Measurements from ENCODE around the gene KDM5A. TPM values are rescaled to one million over a fixed set of nuclear protein-coding genes. Genes with fewer than 3 reads are reported as not detected.
"Not testable (repeated sequence)": the region's sequence is repeated elsewhere in the genome, so short reads cannot be mapped to it uniquely, and the experiment has no call there.

Gene KDM5A
- total RNA-seq (2014; rRNA removed; shearing (Covaris generic)) (41.6 and 48.3 TPM in 2 replicates), polyA plus RNA-seq (2016; fragmentation: Nextera tagmentation; extraction: Ambion mirVana) (36.8 and 47.1 TPM in 2 replicates)
- long read RNA-seq, partial matches to known transcripts, result 12 of 13 reads
- long read RNA-seq, other reads (novel, unspliced or antisense), result 1 of 13 reads

DNA sequence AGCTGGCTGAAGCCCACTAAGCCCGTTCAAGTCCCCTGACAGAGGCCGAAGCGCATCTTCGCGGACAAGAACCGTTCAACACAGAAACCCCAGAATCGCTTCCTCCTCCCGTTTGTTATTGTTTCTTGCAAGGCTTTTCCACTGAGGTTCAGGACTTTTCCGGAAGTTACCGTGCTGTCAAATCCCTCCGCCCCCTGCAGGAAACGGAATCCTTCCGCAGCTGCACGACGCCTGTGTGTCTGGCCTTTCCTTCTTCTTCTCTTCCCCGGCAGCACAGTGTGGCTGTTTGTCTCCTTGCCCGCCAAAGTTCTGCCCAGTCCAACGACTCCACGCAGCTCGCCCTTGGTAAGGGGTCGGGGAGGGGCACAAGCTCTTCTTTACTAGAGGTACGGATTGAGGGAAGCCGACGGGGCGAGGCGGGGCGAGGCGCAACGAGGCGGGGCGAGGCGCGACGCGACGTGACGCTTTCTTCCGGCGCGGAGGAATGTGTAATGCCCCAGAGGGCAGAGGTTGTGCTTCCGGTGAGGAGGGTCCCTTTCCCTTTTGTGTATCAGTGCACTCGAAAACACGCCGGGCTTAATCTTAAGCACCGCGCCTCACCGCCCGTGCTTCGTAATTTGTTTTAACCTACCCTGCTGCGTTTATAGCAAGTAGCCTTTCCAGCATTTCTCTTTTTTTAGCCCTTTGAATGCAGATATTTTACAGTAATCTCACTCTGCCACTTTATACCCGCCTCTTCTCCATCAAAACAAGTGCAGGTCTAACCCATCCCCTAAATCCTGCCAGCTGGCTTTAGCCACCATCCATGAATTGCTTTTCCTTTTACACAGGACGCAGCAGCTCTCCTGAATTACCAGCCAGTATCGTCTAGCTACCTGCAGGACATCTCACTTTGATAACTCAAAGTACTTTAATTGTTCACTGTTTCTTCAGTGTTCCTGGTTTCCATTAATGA, at the start of gene KDM5A:
Gene KDM5A, minus strand, starts transcription at position 179 of the 955 bp plus-strand sequence. CDS start 229 bp downstream, outside the sequence.
- Histone ChIP-seq H3K36me3 (ENCODE audit: insufficient read depth) (peaks cover 4% of the 10 kb centered on the region; the same call in 1 of the 2 replicates), H3K9me2 (ENCODE audit: insufficient read depth) (no peaks in the 10 kb centered on the region), H3K27me3 (ENCODE audit: insufficient read depth) (no peaks in the 10 kb centered on the region), H4K20me1 (replicated peaks; ENCODE audit: insufficient read depth) (no peaks in the 10 kb centered on the region; the same call in 1 of the 2 replicates), H2AFZ (peak within 1 kb of the TSS; percentile 98), H3K4me1 (ENCODE audit: insufficient read depth) (peaks cover 8% of the 10 kb centered on the region; the same call in 1 of the 2 replicates), H3K27ac (ENCODE audit: low read depth) (peak within 1 kb of the TSS; percentile 99), H3K79me2 (replicated peaks; ENCODE audit: insufficient read depth) (peaks cover 43% of the 10 kb centered on the region), H3F3A (replicated peaks; ENCODE audit: low read depth) (no peaks in the 10 kb centered on the region), H3K4me2 (peak within 1 kb of the TSS; percentile 99), H3K4me3 (peak within 1 kb of the TSS; percentile 95)
- Mint-ChIP-seq H3K9me3 (no peaks in the 10 kb centered on the region; the same call in 2 of the 3 replicates), H3K27ac (peak within 1 kb of the TSS; percentile 99), H3K27me3 (ENCODE audit: insufficient read depth, low read depth, poor library complexity) (peaks cover 9% of the 10 kb centered on the region), H3K4me1 (peaks cover 12% of the 10 kb centered on the region), H3K36me3 (ENCODE audit: low read depth) (peaks cover 14% of the 10 kb centered on the region), H3K4me3 (peak within 1 kb of the TSS; percentile 94)
- DNase-seq (ENCODE audit: low spot score) (peak; percentile 97), ATAC-seq (peak; percentile 95)
- TF ChIP-seq CREB1 (CRISPR knock-in tag; IDR thresholded peaks at IDR 0.05; ENCODE audit: low read depth), result peak; percentile 96
- no peak for TF ChIP-seq STAT1 (IDR thresholded peaks at IDR 0.05; ENCODE audit: unreplicated experiment)
- no peak for TF ChIP-seq ZNF114 (CRISPR knock-in tag; IDR thresholded peaks at IDR 0.05)
- peak; percentile 82 for TF ChIP-seq POLR2AphosphoS5 (IDR thresholded peaks at IDR 0.05; ENCODE audit: low read depth)
- TF ChIP-seq, protein P1, sequence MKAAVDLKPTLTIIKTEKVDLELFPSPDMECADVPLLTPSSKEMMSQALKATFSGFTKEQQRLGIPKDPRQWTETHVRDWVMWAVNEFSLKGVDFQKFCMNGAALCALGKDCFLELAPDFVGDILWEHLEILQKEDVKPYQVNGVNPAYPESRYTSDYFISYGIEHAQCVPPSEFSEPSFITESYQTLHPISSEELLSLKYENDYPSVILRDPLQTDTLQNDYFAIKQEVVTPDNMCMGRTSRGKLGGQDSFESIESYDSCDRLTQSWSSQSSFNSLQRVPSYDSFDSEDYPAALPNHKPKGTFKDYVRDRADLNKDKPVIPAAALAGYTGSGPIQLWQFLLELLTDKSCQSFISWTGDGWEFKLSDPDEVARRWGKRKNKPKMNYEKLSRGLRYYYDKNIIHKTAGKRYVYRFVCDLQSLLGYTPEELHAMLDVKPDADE (IDR thresholded peaks at IDR 0.05), result peak; percentile 87

DNA sequence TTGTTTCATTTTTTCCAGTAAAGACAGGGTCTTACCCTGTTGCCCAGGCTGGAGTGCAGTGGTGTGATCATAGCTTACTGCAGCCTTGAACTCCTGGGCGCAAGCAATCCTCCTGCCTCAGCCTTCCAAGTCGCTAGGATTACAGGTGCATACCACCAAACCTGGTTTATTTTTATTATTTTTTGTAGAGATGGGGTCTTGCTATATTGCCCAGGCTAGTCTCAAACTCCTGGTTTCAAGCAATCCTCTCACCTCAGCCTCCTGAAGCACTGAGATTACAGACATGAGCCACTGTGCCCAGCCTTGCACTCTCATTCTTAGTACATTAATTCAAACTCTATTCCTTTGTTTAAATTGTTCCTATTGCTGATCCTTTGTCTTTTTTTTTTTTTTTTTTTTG, 46.6 kb upstream of the KDM5A start:
- H3K4me3 ChIP-seq; H3K4me1 Mint-ChIP-seq; DNase-seq (ENCODE audit: low spot score); H3K79me2 ChIP-seq (replicated peaks; ENCODE audit: insufficient read depth); H3K4me2 ChIP-seq; H2AFZ ChIP-seq; H3K27me3 Mint-ChIP-seq (ENCODE audit: insufficient read depth, low read depth, poor library complexity); ATAC-seq; H3K27me3 ChIP-seq (ENCODE audit: insufficient read depth); H3F3A ChIP-seq (replicated peaks; ENCODE audit: low read depth); H4K20me1 ChIP-seq (replicated peaks; ENCODE audit: insufficient read depth); H3K4me3 Mint-ChIP-seq; H3K9me2 ChIP-seq (ENCODE audit: insufficient read depth); H3K4me1 ChIP-seq (ENCODE audit: insufficient read depth); H3K27ac ChIP-seq (ENCODE audit: low read depth); H3K27ac Mint-ChIP-seq; H3K9me3 Mint-ChIP-seq: not testable (repeated sequence)
- H3K36me3 Mint-ChIP-seq (ENCODE audit: low read depth), result peaks cover 77% of the 10 kb centered on the region
- peaks cover 64% of the 10 kb centered on the region for H3K36me3 ChIP-seq (ENCODE audit: insufficient read depth)

DNA sequence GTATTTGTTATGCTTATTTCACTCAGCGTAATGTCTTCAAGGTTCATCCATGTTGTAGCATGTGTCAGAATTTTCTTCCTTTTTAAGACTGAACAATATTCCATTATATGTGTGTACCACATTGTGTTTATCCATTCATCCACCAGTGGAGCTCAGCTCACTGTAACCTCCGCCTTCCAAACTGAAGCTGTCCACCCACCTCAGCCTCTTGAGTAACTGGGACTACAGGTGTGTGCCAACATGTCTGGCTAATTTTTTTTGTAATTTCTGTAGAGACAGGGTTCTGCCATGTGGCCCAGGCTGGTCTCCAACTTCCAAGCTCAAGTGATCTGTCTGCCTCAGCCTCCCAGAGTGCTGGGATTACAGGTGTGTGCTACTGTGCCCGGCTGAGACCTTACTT, 33.4 kb upstream of the KDM5A start:
- Mint-ChIP-seq H3K4me3 (no peak overlapping the region), H3K4me1 (no peaks in the 10 kb centered on the region), H3K9me3 (no peaks in the 10 kb centered on the region), H3K27ac (no peak overlapping the region), H3K27me3 (ENCODE audit: insufficient read depth, low read depth, poor library complexity) (peaks cover 1% of the 10 kb centered on the region), H3K36me3 (ENCODE audit: low read depth) (peaks cover 58% of the 10 kb centered on the region)
- Histone ChIP-seq H3K36me3 (ENCODE audit: insufficient read depth) (peaks cover 35% of the 10 kb centered on the region), H3K79me2 (replicated peaks; ENCODE audit: insufficient read depth) (no peaks in the 10 kb centered on the region), H3K27me3 (ENCODE audit: insufficient read depth) (no peaks in the 10 kb centered on the region), H3K4me3 (no peak overlapping the region), H3K4me1 (ENCODE audit: insufficient read depth) (no peaks in the 10 kb centered on the region), H3K9me2 (ENCODE audit: insufficient read depth) (no peaks in the 10 kb centered on the region), H3K27ac (ENCODE audit: low read depth) (no peak overlapping the region), H2AFZ (no peak overlapping the region), H3K4me2 (no peak overlapping the region), H4K20me1 (replicated peaks; ENCODE audit: insufficient read depth) (no peaks in the 10 kb centered on the region), H3F3A (replicated peaks; ENCODE audit: low read depth) (no peaks in the 10 kb centered on the region)
- TF ChIP-seq, protein P2, sequence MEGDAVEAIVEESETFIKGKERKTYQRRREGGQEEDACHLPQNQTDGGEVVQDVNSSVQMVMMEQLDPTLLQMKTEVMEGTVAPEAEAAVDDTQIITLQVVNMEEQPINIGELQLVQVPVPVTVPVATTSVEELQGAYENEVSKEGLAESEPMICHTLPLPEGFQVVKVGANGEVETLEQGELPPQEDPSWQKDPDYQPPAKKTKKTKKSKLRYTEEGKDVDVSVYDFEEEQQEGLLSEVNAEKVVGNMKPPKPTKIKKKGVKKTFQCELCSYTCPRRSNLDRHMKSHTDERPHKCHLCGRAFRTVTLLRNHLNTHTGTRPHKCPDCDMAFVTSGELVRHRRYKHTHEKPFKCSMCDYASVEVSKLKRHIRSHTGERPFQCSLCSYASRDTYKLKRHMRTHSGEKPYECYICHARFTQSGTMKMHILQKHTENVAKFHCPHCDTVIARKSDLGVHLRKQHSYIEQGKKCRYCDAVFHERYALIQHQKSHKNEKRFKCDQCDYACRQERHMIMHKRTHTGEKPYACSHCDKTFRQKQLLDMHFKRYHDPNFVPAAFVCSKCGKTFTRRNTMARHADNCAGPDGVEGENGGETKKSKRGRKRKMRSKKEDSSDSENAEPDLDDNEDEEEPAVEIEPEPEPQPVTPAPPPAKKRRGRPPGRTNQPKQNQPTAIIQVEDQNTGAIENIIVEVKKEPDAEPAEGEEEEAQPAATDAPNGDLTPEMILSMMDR (conservative IDR thresholded peaks at IDR 0.05; ENCODE audit: low read depth in 2 of 2), result no peak
- TF ChIP-seq EZH2 (IDR thresholded peaks at IDR 0.05; ENCODE audit: low read depth, unreplicated experiment) (no peak), STAT1 (IDR thresholded peaks at IDR 0.05; ENCODE audit: unreplicated experiment) (no peak), CREB1 (CRISPR knock-in tag; IDR thresholded peaks at IDR 0.05; ENCODE audit: low read depth) (no peak), POLR2AphosphoS5 (IDR thresholded peaks at IDR 0.05; ENCODE audit: low read depth) (no peak)
- TF ChIP-seq, protein P1 (IDR thresholded peaks at IDR 0.05), result no peak
- TF ChIP-seq, protein P3, sequence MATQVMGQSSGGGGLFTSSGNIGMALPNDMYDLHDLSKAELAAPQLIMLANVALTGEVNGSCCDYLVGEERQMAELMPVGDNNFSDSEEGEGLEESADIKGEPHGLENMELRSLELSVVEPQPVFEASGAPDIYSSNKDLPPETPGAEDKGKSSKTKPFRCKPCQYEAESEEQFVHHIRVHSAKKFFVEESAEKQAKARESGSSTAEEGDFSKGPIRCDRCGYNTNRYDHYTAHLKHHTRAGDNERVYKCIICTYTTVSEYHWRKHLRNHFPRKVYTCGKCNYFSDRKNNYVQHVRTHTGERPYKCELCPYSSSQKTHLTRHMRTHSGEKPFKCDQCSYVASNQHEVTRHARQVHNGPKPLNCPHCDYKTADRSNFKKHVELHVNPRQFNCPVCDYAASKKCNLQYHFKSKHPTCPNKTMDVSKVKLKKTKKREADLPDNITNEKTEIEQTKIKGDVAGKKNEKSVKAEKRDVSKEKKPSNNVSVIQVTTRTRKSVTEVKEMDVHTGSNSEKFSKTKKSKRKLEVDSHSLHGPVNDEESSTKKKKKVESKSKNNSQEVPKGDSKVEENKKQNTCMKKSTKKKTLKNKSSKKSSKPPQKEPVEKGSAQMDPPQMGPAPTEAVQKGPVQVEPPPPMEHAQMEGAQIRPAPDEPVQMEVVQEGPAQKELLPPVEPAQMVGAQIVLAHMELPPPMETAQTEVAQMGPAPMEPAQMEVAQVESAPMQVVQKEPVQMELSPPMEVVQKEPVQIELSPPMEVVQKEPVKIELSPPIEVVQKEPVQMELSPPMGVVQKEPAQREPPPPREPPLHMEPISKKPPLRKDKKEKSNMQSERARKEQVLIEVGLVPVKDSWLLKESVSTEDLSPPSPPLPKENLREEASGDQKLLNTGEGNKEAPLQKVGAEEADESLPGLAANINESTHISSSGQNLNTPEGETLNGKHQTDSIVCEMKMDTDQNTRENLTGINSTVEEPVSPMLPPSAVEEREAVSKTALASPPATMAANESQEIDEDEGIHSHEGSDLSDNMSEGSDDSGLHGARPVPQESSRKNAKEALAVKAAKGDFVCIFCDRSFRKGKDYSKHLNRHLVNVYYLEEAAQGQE (IDR thresholded peaks at IDR 0.05; ENCODE audit: unreplicated experiment), result no peak
- DNase-seq (ENCODE audit: low spot score) (no peak), ATAC-seq (no peak)
